Measurements from ENCODE around the gene TNIP2.

DNA sequence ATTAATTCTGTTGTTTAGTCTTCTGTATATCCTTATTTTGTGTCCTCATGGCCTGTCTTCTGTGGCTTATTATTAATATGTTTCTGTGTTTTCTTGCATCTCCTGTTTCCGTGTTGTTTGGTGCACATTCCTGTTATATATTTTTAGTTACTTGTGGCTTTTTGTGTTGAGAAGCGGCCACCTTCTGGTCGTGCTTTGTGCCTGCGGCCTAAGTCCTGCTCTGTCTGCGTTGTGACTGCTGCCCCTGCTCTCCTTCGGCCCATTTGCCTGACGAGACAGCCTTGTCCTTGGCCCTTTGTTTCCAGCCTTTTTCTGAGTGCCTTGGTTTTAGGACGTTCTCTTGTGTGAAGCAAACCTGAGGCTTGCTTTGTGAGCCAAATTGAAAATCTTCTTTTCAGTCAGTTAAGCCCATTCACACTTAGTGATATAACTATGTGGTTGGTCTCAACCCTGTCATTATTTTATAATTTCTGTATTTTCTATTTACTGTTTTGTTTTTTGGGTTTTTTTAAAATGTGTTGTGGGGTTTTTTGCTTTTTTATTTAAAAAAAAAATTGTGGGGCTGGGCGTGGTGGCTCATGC is 43.8 kb downstream of the TNIP2 start:
- no peak for TF ChIP-seq RARB (CRISPR knock-in tag; IDR thresholded peaks at IDR 0.05)
- no peak for TF ChIP-seq ZFP3 (CRISPR knock-in tag; IDR thresholded peaks at IDR 0.05)
- TF ChIP-seq ZFP30 (CRISPR knock-in tag; IDR thresholded peaks at IDR 0.05): no peak
- no peak for TF ChIP-seq CSDC2 (CRISPR knock-in tag; IDR thresholded peaks at IDR 0.05)
- TF ChIP-seq ISL1 (CRISPR knock-in tag; IDR thresholded peaks at IDR 0.05): no peak
- no peak for TF ChIP-seq ESRRG (CRISPR knock-in tag; IDR thresholded peaks at IDR 0.05)

Data from SK-N-SH treated with all-trans-retinoic acid at 6 μM for 48 hours (cell line).